A673 (cell line): ENCODE measurements around the gene AIM2.

Experiments
- CTCF ChIP-seq: fragments of 300-800, 200-600 bp; sonication (generic); conservative IDR thresholded peaks from 2 replicates; pipeline ENCODE4 v1.5.1; 2017; ENCODE audit warnings: low read depth, mild to moderate bottlenecking, antibody characterized with exemption, low read length, moderate library complexity, mixed read lengths
- EZH2 ChIP-seq: fragments of 200-600 bp; sonication (generic); IDR thresholded peaks from 2 replicates; pipeline ENCODE4 v1.6.1; 2017; ENCODE audit warnings: borderline replicate concordance, low read depth, mild to moderate bottlenecking, mixed read lengths, antibody characterized with exemption, low read length; ENCODE audit not compliant: poor library complexity, severe bottlenecking

GRCh38 chr1:159015440-159015909 lies 61.1 kb downstream of the AIM2 start:
- TF ChIP-seq CTCF (no peak), EZH2 (no peak)
